Muscle of leg (tissue), 11 donors: Measurements from ENCODE around the gene DNLZ. TPM values are rescaled to one million over a fixed set of nuclear protein-coding genes. Genes with fewer than 3 reads are reported as not detected.

Experiments used
- DNase-seq: peaks from one replicate; pipeline ENCODE4 v3.0.0; 2013
- H3K27ac ChIP-seq: one replicate; pipeline ENCODE4 v1.5.1; 2013; ENCODE audit warnings: mild to moderate bottlenecking, low read length, control low read depth
- H3K27me3 ChIP-seq: one replicate; pipeline ENCODE4 v1.6.1; 2013; ENCODE audit warnings: low read length; ENCODE audit not compliant: control insufficient read depth, insufficient read depth
- H3K36me3 ChIP-seq: one replicate; pipeline ENCODE4 v1.6.1; 2013; ENCODE audit warnings: low read length; ENCODE audit not compliant: control insufficient read depth, insufficient read depth
- H3K4me1 ChIP-seq: one replicate; pipeline ENCODE4 v1.6.1; 2013; ENCODE audit warnings: low read length; ENCODE audit not compliant: control insufficient read depth, insufficient read depth
- H3K4me3 ChIP-seq: one replicate; pipeline ENCODE4 v1.5.1; 2013; ENCODE audit warnings: low read length, control low read depth
- H3K9me3 ChIP-seq: replicated peaks from 2 replicates; pipeline ENCODE4 v1.6.1; 2013; ENCODE audit warnings: low read depth, low read length; ENCODE audit not compliant: control insufficient read depth
- WGBS: methylation state at CpG from one replicate; pipeline ENCODE4 v1.1.5; 2013; ENCODE audit warnings: missing lambda C conversion rate; ENCODE audit not compliant: insufficient coverage; 5-methylcytosine and 5-hydroxymethylcytosine counted together
- polyA plus RNA-seq, 8 donors: library from polyadenylated mRNA; unstranded; fragments of 120-200 nt; gene quantifications; one replicate each; pipeline versions ENCODE4 v1.2.1 to v1.2.3, GENCODE V29; 2013; ENCODE audit warnings: inconsistent platforms in 1 of 8, low replicate concordance in 1 of 8; ENCODE audit not compliant: insufficient read length in 8 of 8, insufficient read depth in 1 of 8
- total RNA-seq: library from RNA; stranded (reverse); fragments of 120-200 nt; gene quantifications from one replicate; pipeline ENCODE4 v1.2.4, GENCODE V29; 2013

Gene DNLZ
- total and polyA plus RNA-seq, 9 donors = 8.1 to 31.5 (median 10.4) TPM

DNA sequence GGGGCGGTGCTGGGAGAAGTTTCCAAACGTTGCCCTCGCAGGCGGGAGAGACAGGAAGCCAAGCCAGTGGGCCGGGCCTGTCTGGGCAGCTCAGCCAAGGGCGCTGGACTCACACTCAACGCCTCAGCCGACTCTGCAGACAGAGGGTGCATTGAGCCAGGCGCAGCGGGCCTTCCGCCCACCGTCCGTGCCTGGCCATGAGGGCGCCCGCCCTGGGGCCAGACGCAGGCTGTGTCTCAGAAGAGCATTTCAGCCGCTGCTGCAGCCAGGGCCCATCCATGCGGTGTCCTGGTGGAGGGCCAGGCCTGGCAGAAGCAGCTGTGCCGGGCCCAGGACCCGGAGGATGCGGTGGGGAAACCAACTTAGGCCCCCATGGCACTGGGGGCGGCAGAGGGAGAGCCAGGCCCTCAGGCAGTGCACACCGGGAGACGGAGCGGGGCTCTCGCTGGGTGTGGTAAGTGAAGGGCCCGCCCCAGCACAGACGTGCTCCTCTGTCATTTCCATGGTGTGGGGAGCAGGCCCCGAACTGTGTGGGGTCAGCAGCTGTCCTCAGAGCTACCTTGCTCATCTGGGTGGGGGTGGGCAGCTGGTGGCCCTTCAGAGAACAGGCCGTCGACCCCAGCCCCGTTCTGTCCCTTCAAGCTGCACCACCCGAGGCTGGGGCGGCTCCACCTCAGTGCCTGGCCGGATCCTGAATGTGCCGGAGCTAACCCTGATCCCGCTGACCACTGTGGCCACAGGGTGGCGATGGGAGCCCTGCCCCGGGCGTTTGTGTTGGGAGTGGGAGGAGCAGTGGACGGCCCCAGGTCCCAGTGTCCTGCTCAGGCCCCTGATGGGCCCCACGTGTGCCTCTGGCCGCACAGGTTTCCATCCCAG is 18.0 kb downstream of the DNLZ start:
- Histone ChIP-seq H3K4me3 (no peak overlapping the region), H3K9me3 (no peaks in the 10 kb centered on the region), H3K27me3 (peaks cover 2% of the 10 kb centered on the region), H3K27ac (peak overlapping the region; percentile 29), H3K36me3 (peaks cover 21% of the 10 kb centered on the region), H3K4me1 (peaks cover 75% of the 10 kb centered on the region)
- DNase-seq = no peak
- WGBS = 33% methylated on average over 36 of the region's 43 CpGs

DNA sequence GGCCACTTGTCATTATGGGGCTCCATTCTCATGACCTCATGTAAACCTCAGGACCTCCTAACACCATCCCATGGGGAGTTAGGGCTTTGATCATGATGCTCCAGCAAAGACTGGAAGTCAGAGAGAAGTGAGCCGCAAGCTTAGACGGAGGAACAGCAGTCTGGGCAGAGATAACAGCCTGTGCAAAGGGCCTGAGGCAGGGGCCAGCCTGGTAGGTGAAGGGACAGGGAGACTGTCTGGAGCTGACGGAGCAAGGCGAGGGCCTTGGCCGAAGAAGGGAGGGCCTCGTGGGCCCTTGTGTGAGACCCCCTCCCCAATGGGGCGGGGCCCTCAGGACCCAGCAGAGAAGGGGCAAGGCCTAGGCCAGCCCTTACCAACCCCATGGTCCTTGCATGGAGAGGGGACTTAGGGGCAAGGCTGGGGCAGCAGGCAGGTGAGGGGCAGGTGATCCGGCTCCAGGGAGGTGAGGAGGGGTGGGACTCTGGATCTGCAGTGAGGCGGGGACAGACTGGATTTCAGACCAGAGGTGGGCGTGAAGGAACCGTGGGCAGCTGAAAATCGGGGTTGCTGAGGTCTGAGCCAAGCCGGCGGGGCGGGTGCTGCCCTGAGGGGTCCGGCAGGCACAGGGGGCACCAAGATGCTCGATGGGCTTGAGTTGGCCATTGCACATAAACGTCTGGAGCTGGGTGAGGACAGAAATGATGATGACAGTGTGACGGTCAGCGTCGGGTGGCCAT is 18.8 kb downstream of the DNLZ start:
- no peak for DNase-seq
- no peak overlapping the region for H3K27ac ChIP-seq
- H3K4me3 ChIP-seq = no peak overlapping the region
- 73% methylated on average over 20 of the region's 21 CpGs for WGBS
- no peaks in the 10 kb centered on the region for H3K9me3 ChIP-seq
- peaks cover 67% of the 10 kb centered on the region for H3K4me1 ChIP-seq
- H3K36me3 ChIP-seq = peaks cover 28% of the 10 kb centered on the region
- H3K27me3 ChIP-seq = peaks cover 2% of the 10 kb centered on the region

DNA sequence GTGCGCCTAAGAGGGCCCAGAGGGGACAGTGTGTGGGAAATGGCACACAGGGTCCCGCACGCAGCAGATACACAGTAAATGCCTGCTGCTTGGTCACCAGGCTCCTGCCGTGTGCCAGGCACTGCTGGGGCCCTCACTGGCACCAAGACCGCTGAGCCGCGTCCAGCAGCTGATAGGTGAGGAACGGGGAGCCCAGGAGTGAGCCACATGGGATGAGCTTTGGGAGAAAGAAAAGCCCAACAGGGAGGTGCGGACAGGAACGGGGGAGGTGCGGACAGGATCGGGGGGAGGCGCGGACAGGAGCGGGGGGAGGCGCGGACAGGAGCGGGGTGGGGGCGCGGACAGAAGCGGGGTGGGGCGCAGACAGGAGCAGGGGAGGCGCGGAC is 19.7 kb downstream of the DNLZ start:
- Histone ChIP-seq H3K27ac (no peak overlapping the region), H3K27me3 (peaks cover 2% of the 10 kb centered on the region), H3K36me3 (peaks cover 33% of the 10 kb centered on the region), H3K4me3 (no peak overlapping the region), H3K4me1 (peaks cover 59% of the 10 kb centered on the region), H3K9me3 (no peaks in the 10 kb centered on the region)
- DNase-seq = no peak
- WGBS = 95% methylated on average over 18 of the region's 24 CpGs

DNA sequence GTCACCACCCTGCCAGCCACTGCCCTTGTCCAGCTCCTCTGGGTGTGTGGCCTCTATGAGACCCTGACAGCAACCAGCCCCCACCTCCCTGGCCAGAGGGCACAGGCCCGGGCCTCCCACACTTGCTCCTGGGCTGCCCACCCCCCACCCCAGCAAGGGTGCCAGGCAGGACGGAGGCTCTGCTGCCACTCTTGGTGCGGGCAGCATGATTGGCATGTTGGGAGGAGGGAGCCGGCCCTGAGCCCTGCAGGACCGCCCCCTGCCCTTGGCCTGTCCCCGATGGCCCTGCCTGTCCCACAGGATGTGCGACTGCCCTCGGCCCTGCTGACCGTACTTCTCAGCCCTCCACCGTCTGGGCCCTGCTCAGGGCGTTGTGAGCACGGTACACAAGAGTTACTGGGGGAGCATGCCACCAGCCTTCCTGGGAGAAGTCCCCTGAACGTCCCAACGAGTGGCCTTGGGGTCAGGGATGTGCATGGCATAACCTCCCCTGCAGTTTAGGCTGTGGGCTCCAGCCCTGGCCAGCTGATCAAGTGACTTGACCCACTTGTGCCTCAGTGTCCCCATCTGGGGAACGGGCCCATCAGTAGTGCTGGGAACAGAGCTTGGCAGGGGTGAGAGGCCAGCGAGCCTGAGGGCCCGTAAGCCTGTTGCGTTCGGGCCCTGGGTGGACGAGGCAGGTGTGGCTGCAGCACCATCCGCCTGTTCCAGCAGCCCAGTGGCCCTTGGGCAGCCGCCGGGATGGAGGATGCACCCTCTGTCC is 20.2 kb downstream of the DNLZ start:
- Histone ChIP-seq H3K9me3 (no peaks in the 10 kb centered on the region), H3K27me3 (peaks cover 2% of the 10 kb centered on the region), H3K4me1 (peaks cover 53% of the 10 kb centered on the region), H3K27ac (no peak overlapping the region), H3K36me3 (peaks cover 39% of the 10 kb centered on the region), H3K4me3 (no peak overlapping the region)
- 74% methylated on average over 16 of the region's 23 CpGs for WGBS
- DNase-seq = no peak

DNA sequence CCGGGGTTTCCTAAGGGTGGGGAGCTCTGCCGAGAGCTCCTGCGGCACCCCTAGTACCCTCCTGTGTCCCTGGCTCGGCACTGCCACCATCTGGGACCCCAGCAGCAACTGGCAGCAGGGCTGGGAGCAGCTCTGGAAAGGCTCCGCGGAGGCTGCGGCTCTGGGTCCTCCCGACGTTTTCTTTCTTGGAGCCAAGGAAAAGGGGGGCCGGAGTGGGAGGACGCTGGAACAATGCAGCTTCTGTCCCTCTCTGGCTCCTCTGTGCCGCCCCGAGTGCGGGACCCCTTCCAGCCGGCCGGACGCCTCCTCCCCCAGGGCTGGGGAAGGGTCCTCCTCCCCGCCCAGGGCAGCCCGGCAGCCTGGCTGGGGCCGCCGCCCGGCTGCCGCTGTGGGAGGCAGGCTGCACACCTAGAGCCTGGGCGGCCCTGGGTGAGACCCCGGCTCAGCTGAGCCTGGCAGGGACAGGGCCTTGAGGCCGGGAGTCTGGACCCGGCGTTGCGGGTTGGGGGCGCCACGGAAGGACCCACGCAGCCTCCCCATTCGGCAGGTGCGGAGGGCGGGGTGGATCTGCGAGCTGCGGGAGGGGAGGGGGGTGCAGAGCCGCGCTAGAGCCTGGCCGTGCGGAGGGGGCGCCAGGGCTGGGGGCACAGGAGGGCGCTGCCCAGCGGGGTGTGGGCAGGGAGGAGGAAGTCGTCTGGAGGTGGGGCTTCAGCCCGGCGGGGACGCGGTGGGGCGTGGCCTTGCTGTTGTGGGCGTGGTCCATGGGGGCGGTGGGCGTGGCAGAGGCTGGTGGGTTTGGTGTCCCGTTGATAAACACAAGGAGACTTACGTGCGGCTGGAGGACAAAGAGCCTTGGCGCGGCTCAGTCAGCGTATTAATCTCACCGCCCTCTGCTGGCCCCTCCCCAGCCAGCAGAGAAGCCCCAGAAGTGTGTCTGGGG is 21.1 kb downstream of the DNLZ start:
- peaks cover 44% of the 10 kb centered on the region for H3K4me1 ChIP-seq
- no peaks in the 10 kb centered on the region for H3K9me3 ChIP-seq
- H3K4me3 ChIP-seq = peak overlapping the region; percentile 10
- H3K36me3 ChIP-seq = peaks cover 48% of the 10 kb centered on the region
- no peak overlapping the region for H3K27ac ChIP-seq
- WGBS = 17% methylated on average over 56 of the region's 60 CpGs
- DNase-seq = no peak
- peaks cover 2% of the 10 kb centered on the region for H3K27me3 ChIP-seq

DNA sequence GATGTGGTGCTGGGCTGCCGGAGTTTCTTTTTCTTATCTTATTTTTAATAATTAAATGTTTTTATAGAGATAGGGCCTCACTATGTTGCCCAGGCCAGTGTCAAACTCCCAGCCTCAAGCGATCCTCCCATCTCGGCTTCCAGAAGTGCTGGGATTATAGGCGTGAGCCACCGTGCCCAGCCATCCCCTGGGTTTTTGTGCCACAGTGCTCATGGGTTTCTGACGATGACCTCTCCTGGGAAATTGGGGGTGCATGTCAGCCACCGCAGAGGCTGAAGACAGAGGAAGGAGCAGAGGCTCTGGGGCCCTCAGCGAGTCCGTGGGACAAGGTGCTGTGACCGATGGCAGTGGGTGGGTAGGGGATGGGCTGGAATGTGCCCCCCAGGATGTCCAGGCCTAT is 21.8 kb downstream of the DNLZ start:
- H3K4me1 ChIP-seq = peaks cover 38% of the 10 kb centered on the region
- peaks cover 2% of the 10 kb centered on the region for H3K27me3 ChIP-seq
- peaks cover 55% of the 10 kb centered on the region for H3K36me3 ChIP-seq
- no peak for DNase-seq
- H3K27ac ChIP-seq = no peak overlapping the region
- 67% methylated on average over 8 of the region's 10 CpGs for WGBS
- H3K9me3 ChIP-seq = no peaks in the 10 kb centered on the region
- H3K4me3 ChIP-seq = no peak overlapping the region

DNA sequence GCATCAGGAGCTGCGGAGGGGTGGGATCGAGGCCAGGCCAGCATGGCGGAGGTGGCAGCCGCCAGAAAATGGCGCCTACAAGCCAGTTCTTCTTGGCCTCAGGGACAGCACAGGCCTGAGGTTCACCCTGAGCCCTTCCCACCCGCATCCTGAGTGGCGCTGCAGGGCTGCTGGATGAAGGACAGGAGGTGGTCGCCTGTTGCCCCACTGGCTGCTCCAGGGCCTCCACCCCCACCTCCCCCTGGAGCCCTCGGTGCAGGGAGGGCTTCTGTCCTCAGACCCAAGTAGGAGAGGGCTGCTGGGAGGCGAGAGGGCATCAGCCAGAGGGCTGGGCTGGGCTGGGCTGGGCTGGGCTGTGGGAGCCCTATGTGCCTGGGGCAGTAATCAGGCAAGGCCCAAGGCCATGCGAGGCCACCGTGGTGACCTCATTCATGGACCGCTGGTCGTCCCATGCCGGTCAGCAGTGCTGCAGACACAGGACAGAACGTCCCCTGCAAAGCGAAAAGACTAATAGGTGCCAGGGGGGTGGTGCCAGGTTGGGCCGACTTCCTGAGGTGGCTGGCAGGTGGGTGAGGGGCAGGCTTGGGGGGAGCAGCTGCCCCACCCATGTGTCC is 22.4 kb downstream of the DNLZ start:
- WGBS = 87% methylated on average over 13 of the region's 18 CpGs
- no peak overlapping the region for H3K27ac ChIP-seq
- H3K4me1 ChIP-seq = peaks cover 32% of the 10 kb centered on the region
- H3K9me3 ChIP-seq = no peaks in the 10 kb centered on the region
- H3K27me3 ChIP-seq = peaks cover 2% of the 10 kb centered on the region
- peaks cover 61% of the 10 kb centered on the region for H3K36me3 ChIP-seq
- DNase-seq = no peak
- no peak overlapping the region for H3K4me3 ChIP-seq

DNA sequence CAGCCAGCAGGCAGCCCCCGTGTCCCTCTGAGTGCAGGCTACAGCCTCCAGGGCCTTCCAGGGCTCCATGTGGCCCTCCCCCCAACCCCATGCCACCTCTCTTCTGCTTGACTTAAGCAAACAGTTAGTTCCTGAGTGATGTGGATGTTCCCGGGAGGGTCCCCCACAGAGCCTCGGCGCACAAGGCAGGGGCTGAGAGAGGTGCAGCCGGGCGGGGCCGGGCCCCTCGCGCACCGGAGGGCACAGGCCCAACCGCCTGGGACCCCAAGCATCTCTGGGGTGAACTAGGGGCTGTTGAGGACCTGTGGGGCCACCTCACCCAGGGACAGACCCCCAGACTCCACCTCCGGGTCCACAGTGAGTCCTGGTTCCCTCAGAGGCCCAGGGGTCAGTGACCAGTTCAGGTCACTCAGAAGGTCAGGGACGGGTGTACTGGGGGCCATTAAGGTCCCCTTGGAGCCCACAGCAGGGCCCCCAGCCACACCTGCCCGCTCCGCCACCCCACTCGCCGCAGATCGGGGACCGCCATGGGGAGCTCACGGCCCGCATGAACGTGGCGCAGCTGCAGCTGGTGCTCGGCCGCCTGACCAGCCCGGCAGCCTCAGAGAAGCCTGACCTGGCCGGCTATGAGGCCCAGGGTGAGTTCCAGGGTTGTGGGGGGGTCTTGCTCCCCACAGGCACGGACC is 23.0 kb downstream of the DNLZ start:
- 89% methylated on average over 25 of the region's 28 CpGs for WGBS
- H3K4me1 ChIP-seq = peaks cover 26% of the 10 kb centered on the region
- H3K27me3 ChIP-seq = no peaks in the 10 kb centered on the region
- no peak for DNase-seq
- H3K36me3 ChIP-seq = peaks cover 67% of the 10 kb centered on the region
- no peak overlapping the region for H3K27ac ChIP-seq
- no peak overlapping the region for H3K4me3 ChIP-seq
- H3K9me3 ChIP-seq = no peaks in the 10 kb centered on the region

DNA sequence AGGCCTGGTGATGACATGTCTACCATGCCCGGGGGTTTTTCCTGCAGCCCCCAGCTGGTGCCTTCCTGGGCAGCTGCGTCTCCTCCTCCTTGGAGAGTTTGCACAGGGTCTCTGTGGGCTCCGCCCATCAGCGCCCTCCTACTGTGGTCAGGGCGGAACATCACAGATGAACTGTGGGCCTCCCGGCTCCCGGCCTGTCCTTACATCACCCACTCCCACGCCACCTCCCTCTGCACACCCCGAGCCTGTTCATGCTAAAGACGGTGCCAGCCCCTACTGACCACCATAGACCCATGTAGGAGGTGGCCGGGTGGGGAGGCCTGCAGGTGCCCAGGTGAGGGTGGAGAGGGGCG is 23.6 kb downstream of the DNLZ start:
- Histone ChIP-seq H3K36me3 (peaks cover 73% of the 10 kb centered on the region), H3K27me3 (no peaks in the 10 kb centered on the region), H3K4me1 (peaks cover 25% of the 10 kb centered on the region), H3K9me3 (no peaks in the 10 kb centered on the region), H3K4me3 (no peak overlapping the region), H3K27ac (no peak overlapping the region)
- DNase-seq = no peak
- WGBS = 63% methylated on average over 2 of the region's 12 CpGs
